Upper lobe of right lung (tissue), 1 donor: ENCODE data around the gene ARHGAP15. TPM values are rescaled to one million over a fixed set of nuclear protein-coding genes. Genes with fewer than 3 reads are reported as not detected.

ENCODE experiments used
- ATAC-seq: fragments of 200-7000 bp; cut with Tn5 transposase; one replicate; pipeline ENCODE4 v1.9.1; 2020; ENCODE audit warnings: mild to moderate bottlenecking, moderate library complexity
- DNase-seq: peaks from one replicate; pipeline ENCODE4 v3.0.0-alpha.2; 2020
- H3K27ac ChIP-seq: fragments of 200-600 bp; one replicate; pipeline ENCODE4 v1.8.0; 2022
- H3K27me3 ChIP-seq: fragments of 200-600 bp; one replicate; pipeline ENCODE4 v1.8.0; 2022; ENCODE audit warnings: mild to moderate bottlenecking
- H3K36me3 ChIP-seq: fragments of 200-600 bp; one replicate; pipeline ENCODE4 v1.8.0; 2022
- H3K4me1 ChIP-seq: fragments of 200-600 bp; one replicate; pipeline ENCODE4 v1.8.0; 2022
- H3K4me3 ChIP-seq: fragments of 200-600 bp; one replicate; pipeline ENCODE4 v1.8.0; 2022; ENCODE audit warnings: mild to moderate bottlenecking
- H3K9me3 ChIP-seq: fragments of 200-600 bp; one replicate; pipeline ENCODE4 v1.8.0; 2022
- intact Hi-C: fragments of 100-400 bp; cut with DNase I; formaldehyde crosslinking; loops from one replicate; pipeline ENCODE4 v1.11.0; 2022
- total RNA-seq: library from RNA; stranded (reverse); fragmentation: NEBNext Ultra II Directional; extraction: Animal tissue kit (Norgen Biotek cat#: 25700); gene quantifications from one replicate; pipeline ENCODE4 v1.2.1, GENCODE V29; 2021
- TF ChIP-seq, protein P1 (sequence below): fragments of 200-600 bp; IDR thresholded peaks from one replicate; pipeline ENCODE4 v1.8.0; 2022; ENCODE audit warnings: antibody characterized with exemption
- donor health status: DM: no; HTN: yes; CAD: no; lungs with severe emphysema.

The ARHGAP15 gene
- total RNA-seq, 1 donor from 2014 or later: 19.2 TPM

DNA sequence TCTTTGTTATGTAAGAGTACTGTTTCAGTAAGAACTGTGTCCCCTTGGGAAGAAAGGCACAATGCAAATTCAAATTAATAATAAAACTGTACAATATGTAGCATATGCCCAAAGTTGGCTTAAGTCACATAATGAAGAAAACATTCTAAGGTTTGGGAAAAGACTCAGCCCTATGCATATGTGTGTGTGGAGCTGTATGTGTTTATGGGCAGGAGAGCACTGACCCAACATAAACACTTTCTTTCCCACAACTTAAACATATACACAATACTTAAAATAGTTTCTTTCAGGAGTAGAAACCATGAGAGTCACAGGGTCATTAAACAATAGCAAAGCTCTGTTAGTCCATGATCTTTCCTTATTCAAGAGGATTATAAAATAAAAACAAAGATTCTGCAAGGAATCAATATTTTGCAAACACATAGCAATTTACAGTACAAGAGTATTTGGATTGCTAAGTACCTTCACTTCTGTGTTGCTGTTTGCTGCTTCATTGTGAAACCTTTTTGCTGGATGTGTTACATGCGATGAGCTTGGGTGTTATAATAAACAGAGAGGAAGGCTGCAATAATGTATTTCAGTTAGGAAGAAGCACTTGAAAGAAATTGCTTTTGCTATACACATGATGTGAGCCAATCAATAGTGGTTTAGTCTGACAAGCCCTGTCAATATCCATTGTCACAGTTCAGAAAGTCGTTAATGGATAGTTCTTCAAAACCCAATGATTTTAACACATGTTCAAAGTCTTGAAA, 347.3 kb downstream of the ARHGAP15 start:
- ATAC-seq (no peak), DNase-seq (no peak)
- Histone ChIP-seq H3K36me3 (no peaks in the 10 kb centered on the region), H3K4me3 (no peak overlapping the region), H3K9me3 (no peaks in the 10 kb centered on the region), H3K27ac (no peak overlapping the region), H3K27me3 (no peaks in the 10 kb centered on the region), H3K4me1 (peaks cover 4% of the 10 kb centered on the region)
- intact Hi-C loops: no loop called here
- TF ChIP-seq, protein P1, sequence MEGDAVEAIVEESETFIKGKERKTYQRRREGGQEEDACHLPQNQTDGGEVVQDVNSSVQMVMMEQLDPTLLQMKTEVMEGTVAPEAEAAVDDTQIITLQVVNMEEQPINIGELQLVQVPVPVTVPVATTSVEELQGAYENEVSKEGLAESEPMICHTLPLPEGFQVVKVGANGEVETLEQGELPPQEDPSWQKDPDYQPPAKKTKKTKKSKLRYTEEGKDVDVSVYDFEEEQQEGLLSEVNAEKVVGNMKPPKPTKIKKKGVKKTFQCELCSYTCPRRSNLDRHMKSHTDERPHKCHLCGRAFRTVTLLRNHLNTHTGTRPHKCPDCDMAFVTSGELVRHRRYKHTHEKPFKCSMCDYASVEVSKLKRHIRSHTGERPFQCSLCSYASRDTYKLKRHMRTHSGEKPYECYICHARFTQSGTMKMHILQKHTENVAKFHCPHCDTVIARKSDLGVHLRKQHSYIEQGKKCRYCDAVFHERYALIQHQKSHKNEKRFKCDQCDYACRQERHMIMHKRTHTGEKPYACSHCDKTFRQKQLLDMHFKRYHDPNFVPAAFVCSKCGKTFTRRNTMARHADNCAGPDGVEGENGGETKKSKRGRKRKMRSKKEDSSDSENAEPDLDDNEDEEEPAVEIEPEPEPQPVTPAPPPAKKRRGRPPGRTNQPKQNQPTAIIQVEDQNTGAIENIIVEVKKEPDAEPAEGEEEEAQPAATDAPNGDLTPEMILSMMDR: no peak

DNA sequence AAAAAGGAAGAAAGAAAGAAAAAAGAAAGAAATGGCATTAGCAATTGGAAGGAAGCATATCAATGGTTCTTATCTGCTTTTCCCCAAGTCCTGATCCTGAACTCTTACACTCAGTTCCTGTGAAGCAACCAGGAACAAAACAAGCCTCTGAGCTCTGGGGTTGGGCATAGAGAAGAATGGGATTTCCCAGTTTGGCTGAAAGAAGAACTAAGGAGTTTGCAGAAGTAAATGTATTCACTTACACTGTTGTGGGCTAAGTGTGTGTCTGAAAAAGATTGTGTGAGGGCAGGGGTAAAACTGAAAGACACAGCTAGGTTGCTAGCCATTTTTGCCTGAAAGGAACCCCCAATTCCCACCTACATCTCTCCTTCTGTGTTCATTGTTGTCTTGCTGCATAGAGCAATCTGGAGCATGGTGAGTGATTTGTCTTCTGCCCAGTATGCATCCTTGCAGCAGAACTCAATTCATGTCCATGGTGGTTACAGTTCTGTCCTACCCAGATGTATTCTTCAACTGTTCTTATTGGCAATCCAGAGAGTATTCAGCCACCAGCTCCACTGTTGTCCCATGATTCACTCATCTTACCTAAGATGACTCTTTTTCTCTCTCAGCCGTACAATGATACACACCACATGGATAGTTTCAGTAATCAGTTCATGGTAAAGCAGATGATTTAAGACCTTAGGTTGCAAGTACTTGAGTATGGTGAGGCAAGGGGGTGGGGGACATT, 348.7 kb downstream of the ARHGAP15 start:
- Histone ChIP-seq H3K4me3 (no peak overlapping the region), H3K4me1 (peaks cover 4% of the 10 kb centered on the region), H3K36me3 (no peaks in the 10 kb centered on the region), H3K27me3 (no peaks in the 10 kb centered on the region), H3K27ac (no peak overlapping the region), H3K9me3 (no peaks in the 10 kb centered on the region)
- TF ChIP-seq, protein P1: no peak
- no peak for DNase-seq
- ATAC-seq: peak; percentile 66
- intact Hi-C loops: no loop called here

DNA sequence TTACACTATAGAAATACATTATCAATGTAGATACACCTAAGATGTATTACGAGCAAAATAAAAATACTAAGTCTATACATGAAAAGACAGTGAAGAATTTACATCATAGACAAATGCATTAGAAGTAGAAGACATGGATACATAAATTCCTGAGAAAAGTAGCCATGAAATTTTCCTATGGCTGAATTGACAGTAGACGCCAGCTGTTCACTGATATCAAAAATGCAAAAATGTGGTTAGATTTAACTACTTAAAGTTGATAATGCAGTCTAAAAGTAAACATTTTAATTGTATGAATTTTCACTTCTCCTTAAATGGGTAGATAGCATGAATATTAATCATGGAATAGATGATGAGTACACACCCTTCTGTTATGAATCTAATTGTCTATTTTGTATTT, 350.9 kb downstream of the ARHGAP15 start:
- H3K27ac ChIP-seq: peak overlapping the region; percentile 56

DNA sequence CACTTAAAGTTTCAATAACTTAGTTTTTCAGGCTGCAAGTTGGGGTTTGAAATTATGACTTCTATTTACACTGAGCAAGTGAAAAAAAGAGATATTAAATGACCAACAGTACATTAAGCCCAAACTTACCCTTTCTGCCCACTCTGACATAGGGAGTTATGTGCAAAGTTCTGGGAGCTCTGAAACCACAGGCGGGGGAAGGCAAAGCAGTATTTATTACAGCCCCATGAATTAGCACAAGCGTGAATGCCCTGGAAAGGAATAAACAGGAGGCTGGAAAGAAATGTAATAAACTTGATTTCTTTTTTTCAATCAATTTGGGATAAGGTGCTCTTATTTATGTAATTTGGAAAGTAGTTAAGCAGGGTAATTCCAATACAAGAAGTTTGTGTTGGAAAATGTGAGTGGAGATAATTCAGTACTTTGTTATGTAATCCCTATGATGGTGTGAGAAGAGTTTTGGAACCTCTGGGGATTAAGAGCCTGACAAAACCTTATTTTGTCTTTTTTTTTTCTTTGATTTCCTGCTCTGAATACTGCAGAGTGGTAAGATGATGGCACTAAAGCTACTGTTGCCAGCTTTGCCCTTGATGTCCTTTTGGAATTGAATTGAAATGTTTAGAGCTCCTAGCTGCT, 351.5 kb downstream of the ARHGAP15 start:
- no peaks in the 10 kb centered on the region for H3K9me3 ChIP-seq
- ATAC-seq: no peak
- H3K4me1 ChIP-seq: peaks cover 4% of the 10 kb centered on the region
- TF ChIP-seq, protein P1: no peak
- intact Hi-C loops: no loop called here
- H3K27ac ChIP-seq: peak overlapping the region; percentile 56
- no peak for DNase-seq
- no peaks in the 10 kb centered on the region for H3K27me3 ChIP-seq
- H3K4me3 ChIP-seq: no peak overlapping the region
- H3K36me3 ChIP-seq: no peaks in the 10 kb centered on the region

More for the DNA sequence above, 350.9 kb downstream of the ARHGAP15 start:
- Histone ChIP-seq H3K27me3 (no peaks in the 10 kb centered on the region), H3K9me3 (no peaks in the 10 kb centered on the region), H3K4me3 (no peak overlapping the region), H3K4me1 (peaks cover 4% of the 10 kb centered on the region), H3K36me3 (no peaks in the 10 kb centered on the region)
- DNase-seq (no peak), ATAC-seq (no peak)
- intact Hi-C loops: no loop called here
- TF ChIP-seq, protein P1: no peak

DNA sequence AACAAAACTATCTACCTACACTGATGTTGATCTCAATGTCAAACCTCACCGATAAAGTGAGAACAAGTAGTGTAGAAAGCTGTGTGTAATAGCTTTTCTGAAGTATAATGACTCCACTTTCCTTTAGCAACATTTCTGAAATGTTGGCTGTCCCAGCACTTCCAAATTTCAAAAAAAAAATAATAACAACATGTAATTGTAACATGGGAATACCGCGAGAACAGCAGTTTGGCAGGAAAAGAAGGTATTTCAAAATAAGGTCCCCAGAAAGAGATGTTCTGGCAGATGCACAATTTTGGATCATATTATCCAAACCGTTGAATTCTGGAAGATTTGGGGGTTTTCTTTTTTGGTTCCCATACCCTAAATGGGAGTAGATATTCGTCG, 352.0 kb downstream of the ARHGAP15 start:
- Histone ChIP-seq H3K4me3 (no peak overlapping the region), H3K27ac (peak overlapping the region; percentile 56), H3K4me1 (peaks cover 4% of the 10 kb centered on the region), H3K36me3 (no peaks in the 10 kb centered on the region), H3K9me3 (no peaks in the 10 kb centered on the region), H3K27me3 (no peaks in the 10 kb centered on the region)
- intact Hi-C loops: no loop called here
- TF ChIP-seq, protein P1: no peak
- no peak for DNase-seq
- no peak for ATAC-seq
